Measurements from ENCODE around the gene CDK16. TPM values are rescaled to one million over a fixed set of nuclear protein-coding genes. Genes with fewer than 3 reads are reported as not detected.

Gene CDK16
- total and polyA plus RNA-seq, 2 donors (not counting 1 experiment from before 2014, with no cell fraction given), result 57.6 to 104 TPM

- H3K27ac ChIP-seq (ENCODE audit: insufficient read depth, low read length), result no peak overlapping the region
- H3K9me3 ChIP-seq (ENCODE audit: control insufficient read depth, insufficient read depth, low read depth, low read length), result no peaks in the 10 kb centered on the region
- H3K4me1 ChIP-seq (ENCODE audit: control insufficient read depth, extremely low read depth, insufficient read depth, low read length), result no peaks in the 10 kb centered on the region
- no peaks in the 10 kb centered on the region for H3K36me3 ChIP-seq (ENCODE audit: control insufficient read depth, insufficient read depth, low read length)
- TF ChIP-seq EZH2 (IDR thresholded peaks at IDR 0.05; ENCODE audit: low read length, missing control alignments), result no peak
- TF ChIP-seq, protein P1, sequence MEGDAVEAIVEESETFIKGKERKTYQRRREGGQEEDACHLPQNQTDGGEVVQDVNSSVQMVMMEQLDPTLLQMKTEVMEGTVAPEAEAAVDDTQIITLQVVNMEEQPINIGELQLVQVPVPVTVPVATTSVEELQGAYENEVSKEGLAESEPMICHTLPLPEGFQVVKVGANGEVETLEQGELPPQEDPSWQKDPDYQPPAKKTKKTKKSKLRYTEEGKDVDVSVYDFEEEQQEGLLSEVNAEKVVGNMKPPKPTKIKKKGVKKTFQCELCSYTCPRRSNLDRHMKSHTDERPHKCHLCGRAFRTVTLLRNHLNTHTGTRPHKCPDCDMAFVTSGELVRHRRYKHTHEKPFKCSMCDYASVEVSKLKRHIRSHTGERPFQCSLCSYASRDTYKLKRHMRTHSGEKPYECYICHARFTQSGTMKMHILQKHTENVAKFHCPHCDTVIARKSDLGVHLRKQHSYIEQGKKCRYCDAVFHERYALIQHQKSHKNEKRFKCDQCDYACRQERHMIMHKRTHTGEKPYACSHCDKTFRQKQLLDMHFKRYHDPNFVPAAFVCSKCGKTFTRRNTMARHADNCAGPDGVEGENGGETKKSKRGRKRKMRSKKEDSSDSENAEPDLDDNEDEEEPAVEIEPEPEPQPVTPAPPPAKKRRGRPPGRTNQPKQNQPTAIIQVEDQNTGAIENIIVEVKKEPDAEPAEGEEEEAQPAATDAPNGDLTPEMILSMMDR (conservative IDR thresholded peaks at IDR 0.05 in 1 of 2, IDR thresholded peaks at IDR 0.05 in 1 of 2; ENCODE audit: low read depth in 1 of 2, low read length in 2 of 2), result no peak
- no peaks in the 10 kb centered on the region for H3K79me2 ChIP-seq (ENCODE audit: control insufficient read depth, insufficient read depth, low read length)
- no peak overlapping the region for H3K4me3 ChIP-seq (replicated peaks in 1 of 4; ENCODE audit: control extremely low read depth in 1 of 4, insufficient read depth in 1 of 4, low read depth in 3 of 4, low read length in 4 of 4)
- no peaks in the 10 kb centered on the region for H3K27me3 ChIP-seq (ENCODE audit: control insufficient read depth, insufficient read depth, low read length)
- H4K20me1 ChIP-seq (ENCODE audit: control insufficient read depth, extremely low read depth, insufficient read depth, low read length), result no peaks in the 10 kb centered on the region
- no peak overlapping the region for H3K4me2 ChIP-seq (ENCODE audit: extremely low read depth, insufficient read depth, low read length)
- peak; percentile 11 to 71 for DNase-seq (ENCODE audit: low read depth in 2 of 2)
- no peak overlapping the region for H2AFZ ChIP-seq (ENCODE audit: low read length)
- no peak overlapping the region for H3K9ac ChIP-seq (ENCODE audit: insufficient read depth, low read length)
Observed at GRCh38 chrX:47264483-47265173, 46.1 kb downstream of the CDK16 start.

DNA sequence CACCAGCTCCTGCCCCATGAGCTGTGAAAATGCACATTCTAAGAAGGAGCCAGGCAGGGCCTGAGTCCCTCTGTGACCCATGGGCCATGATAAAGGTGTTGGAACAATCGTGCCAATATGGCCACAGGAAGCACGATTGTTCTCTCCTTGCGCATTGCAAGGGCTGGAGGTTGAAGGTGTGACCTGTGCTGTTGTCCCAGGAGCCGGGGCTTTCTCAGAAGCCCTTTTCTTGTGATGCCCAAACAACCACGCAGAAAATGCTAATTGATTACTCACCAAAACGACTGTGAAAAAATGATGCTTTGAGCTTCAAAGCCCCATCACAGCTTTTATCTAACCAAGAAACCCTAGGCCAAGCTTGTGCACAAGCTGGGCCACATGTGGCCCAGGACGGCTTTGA is 48.2 kb downstream of the CDK16 start:
- H3K4me2 ChIP-seq (ENCODE audit: extremely low read depth, insufficient read depth, low read length), result no peak overlapping the region
- no peak overlapping the region for H3K27ac ChIP-seq (ENCODE audit: insufficient read depth, low read length)
- H3K4me3 ChIP-seq (replicated peaks in 1 of 4; ENCODE audit: control extremely low read depth in 1 of 4, insufficient read depth in 1 of 4, low read depth in 3 of 4, low read length in 4 of 4), result no peak overlapping the region
- H3K9ac ChIP-seq (ENCODE audit: insufficient read depth, low read length), result no peak overlapping the region
- H3K79me2 ChIP-seq (ENCODE audit: control insufficient read depth, insufficient read depth, low read length), result no peaks in the 10 kb centered on the region
- TF ChIP-seq, protein P1 (conservative IDR thresholded peaks at IDR 0.05 in 1 of 2, IDR thresholded peaks at IDR 0.05 in 1 of 2; ENCODE audit: low read depth in 1 of 2, low read length in 2 of 2), result no peak
- TF ChIP-seq EZH2 (IDR thresholded peaks at IDR 0.05; ENCODE audit: low read length, missing control alignments), result no peak
- H3K4me1 ChIP-seq (ENCODE audit: control insufficient read depth, extremely low read depth, insufficient read depth, low read length), result no peaks in the 10 kb centered on the region
- H2AFZ ChIP-seq (ENCODE audit: low read length), result no peak overlapping the region
- H3K9me3 ChIP-seq (ENCODE audit: control insufficient read depth, insufficient read depth, low read depth, low read length), result no peaks in the 10 kb centered on the region
- no peaks in the 10 kb centered on the region for H3K27me3 ChIP-seq (ENCODE audit: control insufficient read depth, insufficient read depth, low read length)
- H3K36me3 ChIP-seq (ENCODE audit: control insufficient read depth, insufficient read depth, low read length), result no peaks in the 10 kb centered on the region
- no peaks in the 10 kb centered on the region for H4K20me1 ChIP-seq (ENCODE audit: control insufficient read depth, extremely low read depth, insufficient read depth, low read length)
- DNase-seq (ENCODE audit: low read depth in 2 of 2), result no peak

GRCh38 chrX:47272013-47272408 is 53.5 kb downstream of the CDK16 start:
- H3K9ac ChIP-seq (ENCODE audit: insufficient read depth, low read length), result no peak overlapping the region
- H3K27me3 ChIP-seq (ENCODE audit: control insufficient read depth, insufficient read depth, low read length), result no peaks in the 10 kb centered on the region
- H3K9me3 ChIP-seq (ENCODE audit: control insufficient read depth, insufficient read depth, low read depth, low read length), result no peaks in the 10 kb centered on the region
- H2AFZ ChIP-seq (ENCODE audit: low read length), result no peak overlapping the region
- TF ChIP-seq, protein P1 (conservative IDR thresholded peaks at IDR 0.05 in 1 of 2, IDR thresholded peaks at IDR 0.05 in 1 of 2; ENCODE audit: low read depth in 1 of 2, low read length in 2 of 2), result no peak
- no peak for TF ChIP-seq EZH2 (IDR thresholded peaks at IDR 0.05; ENCODE audit: low read length, missing control alignments)
- no peaks in the 10 kb centered on the region for H3K4me1 ChIP-seq (ENCODE audit: control insufficient read depth, extremely low read depth, insufficient read depth, low read length)
- no peaks in the 10 kb centered on the region for H3K79me2 ChIP-seq (ENCODE audit: control insufficient read depth, insufficient read depth, low read length)
- H3K36me3 ChIP-seq (ENCODE audit: control insufficient read depth, insufficient read depth, low read length), result no peaks in the 10 kb centered on the region
- H4K20me1 ChIP-seq (ENCODE audit: control insufficient read depth, extremely low read depth, insufficient read depth, low read length), result no peaks in the 10 kb centered on the region
- no peak overlapping the region for H3K4me3 ChIP-seq (replicated peaks in 1 of 4; ENCODE audit: control extremely low read depth in 1 of 4, insufficient read depth in 1 of 4, low read depth in 3 of 4, low read length in 4 of 4)
- no peak overlapping the region for H3K27ac ChIP-seq (ENCODE audit: insufficient read depth, low read length)
- no peak for DNase-seq (ENCODE audit: low read depth in 2 of 2)
- H3K4me2 ChIP-seq (ENCODE audit: extremely low read depth, insufficient read depth, low read length), result no peak overlapping the region
